Measurements from ENCODE around the gene PHACTR4.

DNA sequence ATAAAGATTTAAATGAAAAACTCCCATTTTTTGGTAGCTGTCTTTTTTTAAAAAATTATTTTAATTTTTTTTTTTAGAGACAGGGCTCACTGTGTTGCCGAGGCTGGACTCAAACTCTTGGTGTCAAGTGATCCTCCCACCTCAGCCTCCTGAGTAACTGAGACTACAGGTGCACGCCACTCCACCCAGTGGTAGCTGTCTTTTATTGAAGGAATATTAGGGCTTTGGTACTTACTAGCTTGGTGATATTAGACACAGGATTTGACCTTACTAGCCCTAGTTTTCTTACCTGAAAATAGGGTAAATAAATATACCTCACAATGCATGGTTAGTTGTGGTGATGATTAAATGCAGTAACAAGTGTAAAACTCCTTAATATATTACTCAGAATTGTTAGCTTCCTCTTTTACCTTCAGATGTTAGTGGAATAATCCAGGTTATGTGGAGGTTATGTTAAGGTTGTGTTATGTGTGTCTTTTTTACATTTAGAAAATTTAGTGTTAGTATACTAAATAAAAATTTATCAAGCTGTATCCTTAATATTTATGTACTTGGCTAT, 66.8 kb downstream of the PHACTR4 start:
- TF ChIP-seq, protein P1, sequence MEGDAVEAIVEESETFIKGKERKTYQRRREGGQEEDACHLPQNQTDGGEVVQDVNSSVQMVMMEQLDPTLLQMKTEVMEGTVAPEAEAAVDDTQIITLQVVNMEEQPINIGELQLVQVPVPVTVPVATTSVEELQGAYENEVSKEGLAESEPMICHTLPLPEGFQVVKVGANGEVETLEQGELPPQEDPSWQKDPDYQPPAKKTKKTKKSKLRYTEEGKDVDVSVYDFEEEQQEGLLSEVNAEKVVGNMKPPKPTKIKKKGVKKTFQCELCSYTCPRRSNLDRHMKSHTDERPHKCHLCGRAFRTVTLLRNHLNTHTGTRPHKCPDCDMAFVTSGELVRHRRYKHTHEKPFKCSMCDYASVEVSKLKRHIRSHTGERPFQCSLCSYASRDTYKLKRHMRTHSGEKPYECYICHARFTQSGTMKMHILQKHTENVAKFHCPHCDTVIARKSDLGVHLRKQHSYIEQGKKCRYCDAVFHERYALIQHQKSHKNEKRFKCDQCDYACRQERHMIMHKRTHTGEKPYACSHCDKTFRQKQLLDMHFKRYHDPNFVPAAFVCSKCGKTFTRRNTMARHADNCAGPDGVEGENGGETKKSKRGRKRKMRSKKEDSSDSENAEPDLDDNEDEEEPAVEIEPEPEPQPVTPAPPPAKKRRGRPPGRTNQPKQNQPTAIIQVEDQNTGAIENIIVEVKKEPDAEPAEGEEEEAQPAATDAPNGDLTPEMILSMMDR (IDR thresholded peaks at IDR 0.05), result peak in 1 of 6 experiments; percentile 16
- TF ChIP-seq POLR2A (IDR thresholded peaks at IDR 0.05), result no peak
